ENCODE data around the gene ZNF385B.

DNA sequence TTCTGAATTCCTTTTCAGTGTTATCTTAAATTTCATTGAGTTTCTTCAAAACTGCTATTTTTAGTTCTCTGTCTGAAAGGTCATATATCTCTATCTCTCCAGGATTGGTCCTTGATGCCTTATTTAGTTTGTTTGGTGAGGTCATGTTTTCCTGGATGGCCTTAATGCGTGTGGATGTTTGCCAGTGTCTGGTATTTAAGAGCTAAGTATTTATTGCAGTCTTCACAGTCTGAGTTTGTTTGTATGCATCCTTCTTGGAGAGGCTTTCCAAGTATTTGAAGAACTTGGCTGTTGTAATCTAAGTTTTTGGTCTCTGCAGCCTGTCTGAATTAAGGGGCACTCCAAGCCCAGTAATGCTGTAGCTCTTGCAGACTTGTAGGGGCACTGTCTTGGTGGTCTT is 249.3 kb downstream of the ZNF385B start:
- TF ChIP-seq, protein P1, sequence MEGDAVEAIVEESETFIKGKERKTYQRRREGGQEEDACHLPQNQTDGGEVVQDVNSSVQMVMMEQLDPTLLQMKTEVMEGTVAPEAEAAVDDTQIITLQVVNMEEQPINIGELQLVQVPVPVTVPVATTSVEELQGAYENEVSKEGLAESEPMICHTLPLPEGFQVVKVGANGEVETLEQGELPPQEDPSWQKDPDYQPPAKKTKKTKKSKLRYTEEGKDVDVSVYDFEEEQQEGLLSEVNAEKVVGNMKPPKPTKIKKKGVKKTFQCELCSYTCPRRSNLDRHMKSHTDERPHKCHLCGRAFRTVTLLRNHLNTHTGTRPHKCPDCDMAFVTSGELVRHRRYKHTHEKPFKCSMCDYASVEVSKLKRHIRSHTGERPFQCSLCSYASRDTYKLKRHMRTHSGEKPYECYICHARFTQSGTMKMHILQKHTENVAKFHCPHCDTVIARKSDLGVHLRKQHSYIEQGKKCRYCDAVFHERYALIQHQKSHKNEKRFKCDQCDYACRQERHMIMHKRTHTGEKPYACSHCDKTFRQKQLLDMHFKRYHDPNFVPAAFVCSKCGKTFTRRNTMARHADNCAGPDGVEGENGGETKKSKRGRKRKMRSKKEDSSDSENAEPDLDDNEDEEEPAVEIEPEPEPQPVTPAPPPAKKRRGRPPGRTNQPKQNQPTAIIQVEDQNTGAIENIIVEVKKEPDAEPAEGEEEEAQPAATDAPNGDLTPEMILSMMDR (IDR thresholded peaks at IDR 0.05; ENCODE audit: insufficient read depth, low read length, poor library complexity, severe bottlenecking), result no peak
- TF ChIP-seq EZH2phosphoT487 (conservative IDR thresholded peaks at IDR 0.05; ENCODE audit: low read length), result no peak
